KOPT-K1 (cell line): ENCODE measurements around the gene G3BP2.

Source experiments
- H3K27ac ChIP-seq: fragments of 200-600 bp; sonication (generic); 2 replicates; pipeline ENCODE4 v1.5.1; 2016; ENCODE audit warnings: antibody characterized with exemption, mild to moderate bottlenecking, low read depth, low read length; ENCODE audit not compliant: poor library complexity, severe bottlenecking
- H3K36me3 ChIP-seq: fragments of 200-600 bp; sonication (generic); 2 replicates; pipeline ENCODE4 v1.5.1; 2017; ENCODE audit warnings: antibody characterized with exemption, mild to moderate bottlenecking, low read length, moderate library complexity; ENCODE audit not compliant: insufficient read depth
- H3K9me3 ChIP-seq: fragments of 200-600 bp; sonication (generic); 2 replicates; pipeline ENCODE4 v1.5.1; 2017; ENCODE audit warnings: antibody characterized with exemption, low read length, mild to moderate bottlenecking; ENCODE audit not compliant: insufficient read depth, poor library complexity, severe bottlenecking

Gene G3BP2

DNA sequence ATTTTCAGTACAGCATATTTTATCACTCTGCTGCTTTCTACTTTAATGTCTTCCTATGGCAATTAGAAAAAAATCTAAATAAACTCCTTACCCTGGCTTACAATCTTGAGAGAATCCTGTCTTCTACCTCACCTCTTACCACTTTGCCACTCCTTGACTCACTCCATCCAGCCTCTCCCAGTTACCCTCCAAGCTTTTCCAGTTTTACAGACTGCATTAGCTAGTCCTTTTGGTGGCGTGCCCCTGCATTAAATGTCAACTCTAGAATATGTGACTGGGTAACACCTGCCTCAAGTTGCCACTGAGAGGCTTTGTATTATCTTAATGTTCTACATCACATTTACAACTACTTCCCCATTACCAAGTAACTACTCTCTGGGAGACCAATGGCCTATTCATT, 35.4 kb downstream of the G3BP2 start:
- Histone ChIP-seq H3K27ac (no peak overlapping the region), H3K36me3 (peaks cover 32% of the 10 kb centered on the region), H3K9me3 (no peaks in the 10 kb centered on the region)

DNA sequence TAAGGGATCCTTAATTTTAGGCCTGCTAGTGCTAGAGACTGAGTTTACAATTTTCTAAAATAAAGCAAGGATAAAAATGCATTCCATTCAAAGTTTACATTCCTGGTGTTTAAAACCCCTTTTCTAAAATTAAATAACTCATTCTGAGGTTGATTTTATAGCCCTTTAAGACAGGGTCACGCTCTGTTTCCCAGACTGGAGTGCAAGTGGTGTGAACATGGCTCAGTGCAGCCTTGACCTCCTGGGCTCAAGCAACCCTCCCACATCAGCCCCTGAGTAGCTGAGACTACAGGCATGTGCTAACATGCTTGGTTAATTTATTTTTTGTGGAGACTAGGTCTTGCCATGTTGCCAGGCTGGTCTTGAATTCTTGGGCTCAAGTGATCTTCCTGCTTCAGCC, 36.0 kb downstream of the G3BP2 start:
- no peak overlapping the region for H3K27ac ChIP-seq
- peaks cover 26% of the 10 kb centered on the region for H3K36me3 ChIP-seq
- H3K9me3 ChIP-seq, result no peaks in the 10 kb centered on the region

DNA sequence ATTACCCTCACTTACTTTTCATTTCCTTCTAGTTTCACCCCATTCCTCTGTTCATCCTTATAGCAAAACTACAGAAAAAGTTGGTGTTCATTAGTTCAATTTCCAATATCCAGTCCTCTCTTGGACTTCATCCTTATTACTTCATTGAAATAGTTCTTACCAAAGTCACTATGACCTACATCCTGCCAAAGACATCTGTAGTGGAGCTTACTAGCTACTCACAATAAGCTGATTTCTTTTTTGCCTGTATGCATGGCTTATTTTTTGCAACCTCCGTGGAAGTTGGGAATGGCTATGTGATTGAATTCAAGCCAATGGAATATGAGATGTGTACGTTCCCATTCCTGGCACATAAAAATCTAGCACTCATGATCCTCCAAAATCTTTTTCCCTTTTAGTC, 38.3 kb downstream of the G3BP2 start:
- 0 out of 2 replicates have a peak, but pooled peaks cover 4% of the 10 kb centered on the region for H3K36me3 ChIP-seq
- H3K27ac ChIP-seq, result no peak overlapping the region
- no peaks in the 10 kb centered on the region for H3K9me3 ChIP-seq

DNA sequence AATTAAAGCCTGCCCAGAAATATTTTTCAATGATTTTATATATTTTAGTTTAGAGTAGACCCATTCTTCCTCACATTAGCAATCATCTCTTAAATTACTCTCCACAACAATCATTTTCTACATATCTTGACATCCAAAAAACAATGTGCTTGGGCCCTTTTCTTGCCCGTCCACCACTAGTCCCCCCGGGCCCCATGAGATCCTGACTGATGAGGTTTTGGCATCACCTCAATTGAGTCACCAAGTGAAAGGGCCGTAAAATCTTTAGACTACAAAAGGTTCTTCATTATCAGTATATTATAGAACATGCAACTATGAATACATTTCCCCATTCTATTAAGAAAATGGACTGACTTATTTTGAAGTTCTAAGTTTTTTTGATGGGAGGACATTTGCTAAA, 38.9 kb downstream of the G3BP2 start:
- H3K36me3 ChIP-seq, result no peaks in the 10 kb centered on the region
- H3K27ac ChIP-seq, result no peak overlapping the region
- no peaks in the 10 kb centered on the region for H3K9me3 ChIP-seq

DNA sequence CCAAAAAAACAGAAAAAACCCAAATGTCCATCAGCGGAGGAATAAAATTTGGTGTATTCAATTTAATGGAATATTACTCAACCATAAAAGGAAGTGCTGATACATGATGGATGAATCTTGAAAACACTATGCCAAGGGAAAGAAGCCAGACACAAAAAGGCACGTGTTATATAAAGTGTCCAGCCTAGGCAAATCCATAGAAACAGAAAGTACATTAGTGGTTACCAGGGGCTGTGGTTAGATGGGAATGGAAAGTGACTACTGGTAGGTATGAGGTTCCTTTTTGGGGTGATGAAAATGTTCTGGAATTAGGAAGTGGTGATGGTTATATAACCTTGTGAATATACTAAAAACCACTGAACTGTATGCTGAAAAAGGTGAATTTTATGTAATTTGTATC, 39.4 kb downstream of the G3BP2 start:
- H3K27ac ChIP-seq, result no peak overlapping the region
- no peaks in the 10 kb centered on the region for H3K9me3 ChIP-seq
- no peaks in the 10 kb centered on the region for H3K36me3 ChIP-seq

DNA sequence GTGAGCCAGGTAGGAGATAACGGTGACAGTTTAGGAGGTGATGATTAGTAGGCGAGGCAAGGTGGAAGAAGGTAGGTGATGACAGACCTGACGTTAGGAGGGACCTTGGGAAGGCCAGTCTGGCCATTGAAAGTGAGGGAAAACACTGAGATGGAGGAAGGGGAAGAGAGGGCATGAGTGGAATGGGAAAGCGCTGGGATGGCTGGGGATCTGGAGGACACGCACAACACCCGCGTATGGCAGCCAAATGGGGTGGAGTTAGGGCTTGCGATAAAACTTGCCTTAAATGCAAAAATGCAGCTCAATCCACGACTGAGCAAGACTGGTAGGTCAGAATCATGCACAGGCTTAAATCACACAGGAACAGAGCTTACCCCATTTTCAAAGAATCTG, 42.3 kb downstream of the G3BP2 start:
- Histone ChIP-seq H3K36me3 (no peaks in the 10 kb centered on the region), H3K9me3 (no peaks in the 10 kb centered on the region), H3K27ac (no peak overlapping the region)

DNA sequence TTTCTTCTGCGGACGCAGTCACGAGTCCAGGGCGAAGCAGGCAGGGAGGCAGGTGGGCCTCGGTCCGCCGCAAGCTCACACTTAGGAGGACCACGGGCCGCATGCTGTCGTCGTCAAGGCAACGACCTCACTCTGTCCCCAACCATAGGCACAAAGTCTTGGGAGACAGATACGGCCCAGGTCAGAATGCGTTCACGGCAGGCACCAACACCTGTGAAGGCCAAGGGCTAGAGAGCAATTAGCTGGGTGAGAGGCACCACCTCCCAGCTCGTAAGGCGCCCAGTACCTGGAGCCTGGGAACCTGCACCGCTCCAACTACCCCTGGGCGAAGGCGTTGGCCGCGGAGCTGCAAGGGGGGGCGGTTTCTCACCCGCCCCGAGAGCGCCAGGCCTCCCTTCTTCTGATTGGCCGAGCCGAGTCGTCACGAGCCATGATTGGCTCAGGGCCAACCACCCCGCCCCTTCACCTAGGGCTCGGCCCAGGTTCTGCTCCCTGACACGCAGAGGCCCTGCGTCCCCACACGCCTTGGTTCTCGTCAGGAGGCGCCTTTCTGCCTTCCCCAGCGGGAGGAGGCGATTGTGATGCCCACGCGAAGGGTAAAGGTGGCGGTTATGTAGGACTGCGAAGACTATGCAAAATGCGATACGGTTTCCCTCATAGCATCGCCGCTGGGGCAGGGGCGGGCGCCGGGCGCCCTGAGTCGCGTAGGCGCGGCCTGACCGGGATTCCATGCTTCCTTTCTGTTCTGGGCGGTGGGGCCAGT, 42.9 kb downstream of the G3BP2 start, which contains the start of gene CDKL2:
CDKL2 (minus strand) TSS at position 355 of the 763 bp plus-strand sequence. CDS start 4,540 bp downstream, outside the sequence.
- Histone ChIP-seq H3K9me3 (no peaks in the 10 kb centered on the region), H3K27ac (no peak within 1 kb of the TSS), H3K36me3 (no peaks in the 10 kb centered on the region)

DNA sequence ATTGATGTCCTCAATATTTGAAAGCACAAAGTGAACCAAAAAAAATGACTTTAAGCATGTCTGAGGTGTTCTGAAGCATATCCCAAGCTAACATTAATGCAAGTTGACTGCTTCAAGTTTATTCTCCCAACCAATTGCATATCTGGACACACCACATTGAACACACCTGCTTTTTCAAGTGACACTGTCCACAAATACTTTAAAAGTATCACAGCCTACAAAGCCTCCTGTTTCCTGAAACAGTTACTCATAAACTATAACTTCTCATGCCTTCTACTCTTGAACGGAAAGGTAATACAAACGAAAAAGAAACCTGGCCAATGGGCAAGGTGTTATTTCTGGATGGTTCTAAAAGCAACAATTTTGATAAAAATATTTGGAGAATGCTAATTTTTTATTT, 44.0 kb downstream of the G3BP2 start:
- H3K27ac ChIP-seq, result no peak overlapping the region
- no peaks in the 10 kb centered on the region for H3K36me3 ChIP-seq
- H3K9me3 ChIP-seq, result no peaks in the 10 kb centered on the region

DNA sequence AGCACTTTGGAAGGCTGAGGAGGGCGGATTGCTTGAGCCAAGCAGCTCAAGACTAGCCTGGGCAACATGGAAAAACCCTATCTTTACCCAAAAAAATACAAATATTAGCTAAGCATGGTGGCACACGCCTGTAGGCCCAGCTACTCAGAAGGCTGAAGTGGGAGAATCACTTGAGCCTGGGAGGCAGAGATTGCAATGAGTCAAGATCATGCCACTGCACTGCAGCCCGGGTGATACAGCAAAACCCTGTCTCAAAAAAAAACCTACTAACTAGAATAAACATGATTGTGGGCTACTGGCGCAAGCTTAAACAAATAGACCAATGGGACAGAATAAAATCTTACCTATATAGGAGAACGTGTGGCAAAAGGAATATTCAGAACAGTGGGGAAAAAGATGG, 50.2 kb downstream of the G3BP2 start:
- Histone ChIP-seq H3K27ac (no peak overlapping the region), H3K36me3 (no peaks in the 10 kb centered on the region), H3K9me3 (no peaks in the 10 kb centered on the region)

DNA sequence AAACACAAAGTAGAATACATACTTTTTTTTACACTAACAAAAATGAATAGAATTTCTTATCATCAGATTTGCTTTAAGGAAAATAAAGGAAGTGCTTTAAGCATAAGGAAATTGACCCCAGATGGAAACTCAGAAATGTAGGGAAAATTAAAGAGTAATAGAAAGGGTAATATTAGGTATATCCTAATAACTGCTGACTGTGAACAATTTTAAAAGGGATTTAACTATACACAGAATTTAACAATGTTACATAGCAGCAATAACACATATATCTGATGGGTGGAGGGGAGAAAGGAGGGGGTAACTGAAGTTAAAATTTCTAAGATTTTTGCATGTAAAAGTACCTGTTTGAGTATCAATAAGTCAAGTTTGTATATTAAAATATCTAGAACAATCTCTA, 51.5 kb downstream of the G3BP2 start:
- Histone ChIP-seq H3K27ac (no peak overlapping the region), H3K36me3 (no peaks in the 10 kb centered on the region), H3K9me3 (no peaks in the 10 kb centered on the region)

DNA sequence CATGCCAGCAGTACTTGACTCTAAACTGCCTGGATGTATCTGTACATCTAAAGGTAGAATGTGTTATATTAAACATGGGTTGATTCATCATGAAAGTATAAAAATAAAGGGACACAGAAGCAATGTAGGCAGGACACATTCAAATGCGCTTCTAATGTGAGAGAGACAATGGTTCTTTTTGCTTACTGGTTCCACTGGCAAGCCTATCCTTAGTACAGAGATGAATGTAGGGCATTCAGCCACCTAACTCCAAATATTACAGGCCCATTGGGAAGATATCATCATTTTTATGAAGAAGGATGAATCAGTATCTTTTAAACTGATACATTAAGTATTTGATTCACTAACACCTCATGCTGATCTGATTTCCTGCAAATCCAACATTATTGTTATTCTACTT, 60.9 kb downstream of the G3BP2 start:
- H3K36me3 ChIP-seq, result no peaks in the 10 kb centered on the region
- no peak overlapping the region for H3K27ac ChIP-seq
- H3K9me3 ChIP-seq, result peaks cover 9% of the 10 kb centered on the region

DNA sequence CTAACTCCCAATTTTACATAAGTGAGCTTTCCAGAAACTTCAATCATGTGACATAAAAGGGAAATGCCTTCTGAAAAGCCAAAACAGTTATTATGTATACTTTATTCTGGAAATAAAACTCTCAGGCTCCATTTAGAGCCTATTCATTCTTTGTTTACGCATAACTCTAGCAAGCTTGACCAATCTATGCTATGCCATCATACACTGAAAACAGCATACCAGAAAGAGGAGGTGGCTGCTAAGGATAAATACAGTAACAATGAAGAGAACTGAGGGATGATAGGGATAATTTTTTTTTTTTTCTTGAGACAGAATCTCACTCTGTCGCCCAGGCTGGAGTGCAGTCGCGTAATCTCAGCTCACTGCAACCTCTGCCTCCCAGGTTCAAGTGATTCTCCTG, 67.3 kb downstream of the G3BP2 start:
- Histone ChIP-seq H3K27ac (no peak overlapping the region), H3K36me3 (no peaks in the 10 kb centered on the region), H3K9me3 (no peaks in the 10 kb centered on the region)

DNA sequence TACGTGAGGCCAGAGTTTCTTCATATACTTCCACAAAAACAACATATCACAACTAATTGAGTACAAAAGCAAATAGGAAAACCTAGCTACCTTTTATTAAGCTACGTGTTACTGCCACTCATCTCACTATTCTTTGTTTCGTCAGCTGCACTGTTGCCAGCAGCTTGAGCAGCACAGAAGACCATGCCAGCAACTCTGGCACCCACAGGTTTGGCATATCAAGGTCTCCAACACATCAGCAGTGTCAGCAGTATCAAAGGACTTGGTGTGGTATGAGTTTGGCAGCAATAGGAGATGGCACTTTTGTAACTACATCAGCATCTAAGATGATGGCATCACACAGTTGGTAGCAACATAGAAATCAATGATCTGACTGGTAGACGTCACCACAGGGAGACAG, 73.6 kb downstream of the G3BP2 start:
- Histone ChIP-seq H3K27ac (no peak overlapping the region), H3K9me3 (no peaks in the 10 kb centered on the region), H3K36me3 (no peaks in the 10 kb centered on the region)

DNA sequence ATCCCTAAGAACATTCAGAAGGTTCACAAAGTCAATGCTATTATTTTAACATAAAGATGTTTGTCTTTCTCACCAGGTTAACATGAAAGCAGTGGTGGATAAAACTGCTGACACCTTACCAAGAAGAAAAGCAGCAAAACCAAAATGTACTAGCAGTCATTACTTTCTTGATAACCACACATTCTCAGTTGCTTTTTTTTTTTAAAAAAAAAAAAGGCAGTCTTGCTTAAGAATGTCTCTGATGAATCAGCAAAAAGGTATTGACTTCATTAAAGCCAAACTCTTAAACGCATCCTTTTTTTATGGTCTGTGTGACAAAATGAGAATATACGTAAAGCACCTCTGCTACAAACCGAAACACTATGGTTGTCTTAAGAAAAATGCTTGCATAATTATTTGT, 74.8 kb downstream of the G3BP2 start:
- Histone ChIP-seq H3K27ac (no peak overlapping the region), H3K36me3 (no peaks in the 10 kb centered on the region), H3K9me3 (no peaks in the 10 kb centered on the region)

DNA sequence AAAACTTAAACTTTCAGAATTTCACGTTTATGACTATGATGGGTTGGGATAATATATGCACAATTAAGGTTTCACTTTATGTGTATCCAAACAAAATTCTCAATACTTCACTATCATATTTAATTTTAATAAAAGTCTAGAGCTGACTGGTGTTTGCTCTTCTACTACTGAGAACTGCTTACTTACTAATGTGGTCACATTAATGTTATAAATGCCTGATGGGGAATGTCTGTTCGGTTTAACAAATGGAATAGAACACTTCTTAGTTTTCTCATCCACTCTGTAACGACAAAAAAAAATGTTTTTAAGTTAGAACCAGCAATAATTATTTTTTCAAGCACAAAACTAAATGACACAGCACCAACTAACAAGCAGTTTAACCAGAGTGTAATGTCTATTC, 77.2 kb downstream of the G3BP2 start:
- H3K27ac ChIP-seq, result no peak overlapping the region
- H3K9me3 ChIP-seq, result no peaks in the 10 kb centered on the region
- no peaks in the 10 kb centered on the region for H3K36me3 ChIP-seq

DNA sequence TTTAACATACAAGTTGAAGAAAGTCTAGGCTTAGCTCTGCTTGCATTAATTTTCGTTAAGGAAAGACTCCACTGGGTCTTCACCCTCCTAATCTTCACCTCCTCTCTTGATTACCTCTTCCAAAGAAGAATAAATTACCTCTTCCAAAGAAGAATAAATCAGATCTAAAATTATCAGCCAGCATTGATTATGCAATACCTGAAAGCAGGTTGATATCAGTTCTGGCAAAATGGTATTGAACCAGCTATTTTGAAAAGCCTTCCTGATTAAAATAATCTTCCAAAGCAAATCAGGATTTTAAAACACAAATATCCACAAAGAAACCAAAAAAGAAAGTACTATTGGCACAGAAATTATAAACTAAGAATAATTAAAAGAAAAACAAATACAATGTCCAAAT, 79.8 kb downstream of the G3BP2 start:
- no peak overlapping the region for H3K27ac ChIP-seq

More for the DNA sequence above, 79.8 kb downstream of the G3BP2 start:
- Histone ChIP-seq H3K36me3 (no peaks in the 10 kb centered on the region), H3K9me3 (no peaks in the 10 kb centered on the region)
